GM18861 (cell line): ENCODE measurements around the gene GNRHR.
"Not testable (repeated sequence)": the region's sequence is repeated elsewhere in the genome, so short reads cannot be mapped to it uniquely, and the experiment has no call there.

Experiments
- ATAC-seq: cut with Tn5 transposase; IDR thresholded peaks from one replicate; pipeline ENCODE4 v1.9.1; 2021; ENCODE audit not compliant: unreplicated experiment

Gene GNRHR, protein sequence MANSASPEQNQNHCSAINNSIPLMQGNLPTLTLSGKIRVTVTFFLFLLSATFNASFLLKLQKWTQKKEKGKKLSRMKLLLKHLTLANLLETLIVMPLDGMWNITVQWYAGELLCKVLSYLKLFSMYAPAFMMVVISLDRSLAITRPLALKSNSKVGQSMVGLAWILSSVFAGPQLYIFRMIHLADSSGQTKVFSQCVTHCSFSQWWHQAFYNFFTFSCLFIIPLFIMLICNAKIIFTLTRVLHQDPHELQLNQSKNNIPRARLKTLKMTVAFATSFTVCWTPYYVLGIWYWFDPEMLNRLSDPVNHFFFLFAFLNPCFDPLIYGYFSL

DNA sequence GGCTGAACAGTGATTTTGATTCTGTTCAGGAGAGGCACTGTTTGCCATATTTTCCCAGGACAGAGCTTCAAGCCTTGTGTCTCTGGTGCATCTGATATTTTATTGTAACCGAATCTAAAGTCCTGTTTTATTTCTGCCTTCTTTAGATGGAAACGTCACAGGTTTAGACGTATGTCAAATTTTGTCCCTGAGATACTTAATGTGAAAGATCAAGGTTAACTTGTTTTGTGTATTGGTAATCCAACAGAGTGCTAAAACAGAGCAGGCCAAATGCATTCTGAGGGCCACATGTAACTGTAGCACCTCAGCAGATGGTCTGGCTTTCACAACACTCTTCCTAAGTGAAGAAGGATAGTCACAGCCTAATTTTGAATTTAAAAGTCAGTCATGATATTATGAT, at the start of gene GNRHR:
Gene GNRHR, minus strand, starts transcription at position 101 of the 400 bp plus-strand sequence. Its CDS starts 53 bp downstream, at position 48.
- no peak for ATAC-seq

DNA sequence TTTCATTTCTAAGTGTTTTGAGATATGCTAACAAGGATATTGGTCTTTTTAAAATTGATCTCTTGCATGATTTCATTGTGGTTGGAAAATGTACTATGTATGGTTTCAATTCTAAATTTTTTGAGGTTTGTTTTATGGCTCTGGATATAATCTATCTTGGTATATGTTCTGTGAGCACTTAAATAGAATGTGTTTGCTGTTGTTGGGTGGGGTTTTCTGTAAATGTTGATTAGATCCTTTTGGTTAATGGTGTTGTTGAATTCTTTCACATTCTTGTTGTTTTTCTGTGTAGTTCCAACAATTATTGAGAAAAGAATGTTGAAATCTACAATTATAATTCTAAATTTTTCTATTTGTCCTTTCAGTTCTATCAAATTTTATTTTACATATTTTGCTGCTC, 42.6 kb upstream of the GNRHR start:
- ATAC-seq: no peak

DNA sequence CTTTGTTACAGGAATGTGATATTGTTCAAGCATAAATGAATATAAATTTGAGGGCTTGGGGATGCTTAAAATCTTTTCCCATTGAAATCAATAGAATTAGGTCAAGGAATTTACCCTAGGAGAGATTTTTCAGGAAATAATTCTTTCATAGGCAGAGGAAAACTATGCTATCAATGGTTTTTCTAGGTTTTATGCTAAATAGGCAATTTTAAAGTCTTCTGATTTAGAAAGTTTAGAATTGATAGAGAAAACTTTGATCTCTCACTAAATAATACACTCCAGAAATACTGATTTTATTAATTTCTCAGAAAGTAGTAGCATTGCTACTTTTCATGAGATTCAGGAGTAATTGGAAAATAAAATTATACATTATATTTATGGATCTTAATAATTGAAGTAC, 36.5 kb upstream of the GNRHR start:
- ATAC-seq: no peak

DNA sequence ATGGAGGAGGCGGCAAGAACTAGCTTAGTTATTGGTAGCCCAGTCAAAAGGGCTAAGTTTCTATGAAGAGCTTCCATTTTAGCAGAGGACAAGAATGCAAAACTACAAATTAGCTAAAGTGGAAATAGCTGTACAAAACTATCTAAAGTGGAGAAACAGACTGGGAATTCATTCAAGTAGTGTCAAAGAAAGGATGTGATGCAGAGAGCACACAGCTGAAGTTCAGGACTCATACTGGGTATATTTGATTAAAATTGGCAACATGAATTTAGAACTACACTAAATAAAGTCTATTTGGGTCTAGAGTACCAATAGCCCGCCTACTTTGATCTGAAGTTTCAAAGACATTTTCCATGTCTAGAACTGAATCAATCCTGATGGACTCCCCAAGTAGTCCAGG, 33.1 kb upstream of the GNRHR start:
- ATAC-seq: no peak

DNA sequence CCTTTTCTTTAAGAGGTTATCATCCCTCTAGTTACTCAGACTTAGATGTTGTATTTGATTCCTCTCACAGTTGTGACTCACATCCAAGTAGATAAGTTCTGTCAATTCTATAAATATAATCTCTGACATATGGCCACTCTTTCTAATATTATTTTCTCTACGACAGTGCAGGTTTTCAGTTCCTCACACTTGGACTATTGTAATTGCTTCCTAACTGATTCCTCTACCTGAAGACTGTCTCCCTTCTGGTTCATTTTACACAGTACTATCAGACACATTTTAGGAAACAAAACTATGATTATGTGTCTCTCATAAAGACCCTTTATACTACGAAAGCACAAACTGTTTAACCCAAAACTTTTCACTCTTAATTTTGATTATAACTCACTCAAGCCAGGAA, 31.3 kb upstream of the GNRHR start:
- ATAC-seq: no peak

DNA sequence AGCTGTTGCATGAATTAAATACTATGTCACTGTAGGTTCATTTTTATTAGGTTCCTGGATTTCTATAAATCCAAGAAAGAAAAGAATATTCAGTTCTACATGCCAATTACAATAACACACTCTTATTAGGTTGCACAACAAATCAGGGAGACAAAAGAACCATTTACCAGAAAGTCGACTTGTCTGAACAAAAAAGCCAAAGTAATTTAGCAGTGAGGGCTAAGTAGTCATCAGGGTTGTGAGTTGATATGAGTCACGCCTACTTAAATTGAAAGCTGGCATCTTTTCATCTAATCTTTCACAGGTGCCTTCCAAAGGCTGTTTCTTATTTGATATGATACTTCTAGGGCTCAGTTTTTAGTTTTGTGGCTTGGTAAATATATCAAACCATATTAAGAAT, 25.4 kb upstream of the GNRHR start:
- no peak for ATAC-seq

DNA sequence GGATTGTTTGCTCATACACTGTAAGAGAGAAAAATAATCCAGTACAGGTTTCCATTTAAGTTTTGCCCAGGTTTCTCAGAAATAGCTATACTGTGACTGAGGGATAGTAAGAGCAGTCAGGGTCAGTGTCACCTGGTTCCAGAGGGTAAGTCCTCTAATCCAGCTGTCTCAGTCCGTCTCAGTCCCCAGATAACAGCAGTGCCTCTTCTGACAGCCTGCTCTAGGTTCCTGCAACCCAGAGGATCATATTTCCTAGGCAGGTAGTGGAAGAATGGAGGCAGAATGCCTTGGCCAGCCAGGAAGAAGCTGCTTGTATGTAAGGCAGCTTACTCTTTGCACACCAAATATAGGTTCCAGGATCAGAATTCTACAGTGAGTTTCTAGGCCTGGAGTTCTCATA, 22.6 kb upstream of the GNRHR start:
- ATAC-seq: no peak

DNA sequence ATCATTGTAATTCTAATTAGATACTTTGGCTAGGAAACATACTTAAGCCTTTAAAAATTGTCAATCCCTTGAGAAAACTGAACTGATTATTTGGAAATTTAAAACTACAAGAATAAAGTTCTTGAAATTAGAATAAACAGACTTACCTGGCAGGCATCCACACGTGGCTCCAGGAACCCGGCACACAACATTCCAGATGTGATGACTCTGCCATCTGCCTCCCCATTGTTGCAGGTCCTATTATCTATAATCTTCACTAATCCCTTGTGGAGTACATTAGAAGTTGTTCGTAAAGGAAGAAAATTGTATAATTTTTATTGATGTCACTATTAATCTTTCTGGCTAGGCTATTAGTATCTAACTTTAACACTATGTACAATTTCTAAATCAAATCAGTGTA, 16.2 kb upstream of the GNRHR start:
- ATAC-seq: no peak

DNA sequence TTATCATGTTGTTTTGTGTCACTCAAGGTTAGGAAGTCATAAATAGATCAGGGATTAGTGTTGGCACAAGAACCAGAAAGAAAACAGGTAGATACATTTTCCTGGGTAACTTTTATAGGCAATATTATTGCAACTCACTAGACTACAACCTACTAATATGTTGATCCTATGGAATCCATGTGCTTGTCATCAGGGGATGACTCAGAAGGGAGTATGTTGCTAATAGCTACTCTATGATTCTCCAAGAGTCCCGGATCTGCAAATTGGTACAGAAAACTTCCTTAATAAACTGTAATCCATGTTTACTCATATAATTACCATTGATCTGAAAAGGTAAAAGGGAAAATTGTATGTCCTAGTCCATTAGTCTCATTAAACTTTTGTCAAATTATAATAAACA, 11.7 kb upstream of the GNRHR start:
- ATAC-seq: no peak

DNA sequence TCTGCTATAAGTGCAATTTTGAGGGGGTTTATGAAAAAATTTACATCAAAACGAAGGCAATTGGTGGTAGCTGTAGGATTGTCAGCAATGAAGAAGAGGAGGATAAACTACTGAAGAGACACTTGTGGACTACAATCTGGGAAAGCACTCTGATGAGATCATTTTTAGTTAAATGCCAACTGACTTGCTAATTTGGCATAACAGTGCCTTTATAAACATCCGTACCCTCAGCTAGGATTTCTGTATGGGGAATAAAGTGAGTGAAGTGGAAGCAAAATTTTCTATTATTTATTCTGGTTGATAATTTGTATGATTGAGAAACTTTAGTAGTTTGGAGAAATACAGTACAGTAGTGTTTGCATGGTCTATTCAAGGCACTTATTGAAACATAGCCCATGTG, 11.2 kb upstream of the GNRHR start:
- no peak for ATAC-seq

DNA sequence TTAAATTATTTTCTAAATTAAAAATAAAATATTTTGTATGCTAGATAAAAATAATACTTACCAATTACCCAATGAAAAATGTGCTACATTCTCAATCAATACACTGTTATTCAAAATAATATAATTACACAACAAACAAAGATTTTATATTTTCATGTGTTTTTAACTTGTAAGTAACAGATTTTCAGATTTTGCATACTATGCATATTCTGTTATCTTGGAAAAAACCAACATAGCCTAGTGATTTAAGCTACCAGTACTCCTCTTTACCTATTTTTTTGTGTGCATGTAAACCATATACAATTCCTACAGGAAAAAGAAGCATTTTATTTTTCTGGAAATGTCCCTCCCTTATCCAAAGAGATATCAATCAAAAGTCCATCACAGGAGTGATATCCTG, 10.0 kb upstream of the GNRHR start:
- no peak for ATAC-seq

DNA sequence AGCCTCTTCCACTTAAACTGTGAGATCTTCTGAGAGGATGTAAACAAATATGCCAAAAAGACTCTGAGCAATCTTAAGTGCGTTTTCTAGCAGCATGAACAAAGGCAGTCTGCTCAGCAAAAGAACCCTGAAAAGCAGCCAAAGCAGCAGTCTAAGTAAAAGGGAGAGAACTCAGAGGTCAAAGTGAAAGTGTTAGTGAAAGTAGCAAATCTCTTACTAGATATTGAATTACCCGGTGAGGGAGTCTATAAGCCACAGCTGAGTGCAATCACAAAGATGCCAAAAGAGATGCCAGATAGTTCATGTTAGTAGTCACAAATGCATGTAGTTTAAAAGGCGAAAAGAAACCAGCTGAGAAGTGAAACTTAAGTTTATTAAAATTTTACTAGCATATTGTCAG, 7.9 kb upstream of the GNRHR start:
- ATAC-seq: peak; percentile 99

DNA sequence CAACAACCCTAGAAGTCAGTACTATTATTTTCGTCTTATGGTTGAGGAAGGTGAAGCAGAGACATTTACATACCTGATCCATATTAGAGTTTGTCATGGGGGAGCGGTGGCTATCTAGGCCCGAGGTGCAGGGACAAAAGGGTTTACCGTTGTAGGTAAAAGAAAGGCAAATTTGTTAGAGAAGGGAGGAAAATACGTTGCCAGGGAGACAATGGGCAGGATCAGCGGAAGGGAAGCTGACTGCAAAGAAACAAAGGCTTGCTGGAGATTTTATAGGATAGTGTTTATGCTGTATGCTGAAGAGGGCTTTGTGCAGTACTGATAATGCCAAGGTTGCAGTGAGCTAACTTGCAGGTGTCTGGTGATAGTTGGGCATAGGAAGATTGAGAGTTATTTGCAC, 2.8 kb upstream of the GNRHR start:
- ATAC-seq: not testable (repeated sequence)

DNA sequence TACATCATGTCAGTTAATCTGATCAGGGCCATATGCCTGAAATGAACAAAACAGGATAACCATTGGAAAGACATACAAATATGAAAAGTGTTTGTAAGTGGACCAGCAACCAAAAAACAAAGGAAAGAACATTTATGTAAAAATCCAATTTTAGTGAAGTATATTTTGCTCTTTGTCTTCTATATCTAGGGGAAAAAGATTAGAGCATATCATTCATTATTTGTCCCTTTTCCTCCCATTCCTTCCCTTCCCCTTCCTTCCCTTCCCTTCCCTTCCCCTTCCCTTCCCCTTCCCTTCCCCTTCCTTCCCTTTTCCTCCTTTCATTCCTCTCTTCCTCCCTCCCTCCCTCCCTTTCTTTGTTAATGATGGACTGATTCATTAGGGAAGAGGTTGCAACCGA, 1.8 kb upstream of the GNRHR start:
- no peak for ATAC-seq

DNA sequence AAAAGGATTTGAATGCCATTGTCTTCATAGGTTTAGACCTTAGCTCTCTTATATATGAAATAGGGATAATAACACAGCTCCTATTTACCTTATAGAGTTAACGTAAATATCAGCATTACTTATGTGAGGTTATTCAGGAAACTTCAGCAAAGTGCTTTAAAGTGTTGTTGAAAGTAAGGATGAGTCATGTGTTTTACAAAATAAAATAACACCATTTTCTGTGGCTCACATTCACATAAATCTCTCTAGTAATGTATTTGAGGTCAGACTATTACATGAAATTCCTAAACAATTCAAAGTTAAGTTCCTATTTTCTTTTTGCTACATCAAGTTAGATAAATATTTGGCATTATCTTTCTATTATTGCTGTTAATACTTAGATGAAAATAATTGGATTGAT, 2.9 kb downstream of the GNRHR start:
- no peak for ATAC-seq

DNA sequence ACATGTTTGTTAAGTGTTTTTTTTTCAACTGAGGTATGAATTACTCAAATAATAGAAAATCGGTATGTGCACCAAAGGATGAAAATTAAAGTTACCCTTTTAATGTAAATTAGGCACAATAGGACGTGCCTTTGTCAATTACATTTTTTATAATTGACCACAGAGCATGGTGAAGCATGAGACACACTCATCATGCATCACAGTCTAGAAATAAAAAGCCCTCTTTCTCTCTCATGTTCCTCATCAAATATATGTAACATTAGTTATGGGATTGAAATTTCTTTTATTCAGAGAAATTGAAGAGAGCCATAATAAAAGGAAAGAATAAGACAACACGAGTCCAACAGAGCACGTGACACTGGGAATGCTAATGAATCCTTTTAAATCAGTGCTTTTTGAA, 3.5 kb downstream of the GNRHR start:
- ATAC-seq: no peak

DNA sequence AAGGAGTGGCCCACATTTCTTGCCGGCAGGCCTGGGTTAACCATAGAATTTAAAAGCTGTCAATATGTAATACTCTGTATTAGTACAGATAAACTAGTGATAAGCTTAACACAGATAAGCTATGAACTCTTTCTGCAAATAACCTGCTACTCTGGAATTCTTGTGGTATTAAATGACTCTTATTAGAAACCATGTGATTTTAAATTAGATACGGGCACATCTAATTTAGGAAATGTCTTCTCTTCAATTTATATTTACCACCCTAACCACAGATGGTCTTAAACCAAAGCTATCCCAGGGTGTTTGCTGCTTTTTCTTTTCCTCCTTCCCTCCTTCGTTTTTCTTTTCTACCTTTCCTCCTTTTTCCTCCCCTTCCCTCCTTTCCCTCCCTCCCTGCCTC, 4.9 kb downstream of the GNRHR start:
- no peak for ATAC-seq

DNA sequence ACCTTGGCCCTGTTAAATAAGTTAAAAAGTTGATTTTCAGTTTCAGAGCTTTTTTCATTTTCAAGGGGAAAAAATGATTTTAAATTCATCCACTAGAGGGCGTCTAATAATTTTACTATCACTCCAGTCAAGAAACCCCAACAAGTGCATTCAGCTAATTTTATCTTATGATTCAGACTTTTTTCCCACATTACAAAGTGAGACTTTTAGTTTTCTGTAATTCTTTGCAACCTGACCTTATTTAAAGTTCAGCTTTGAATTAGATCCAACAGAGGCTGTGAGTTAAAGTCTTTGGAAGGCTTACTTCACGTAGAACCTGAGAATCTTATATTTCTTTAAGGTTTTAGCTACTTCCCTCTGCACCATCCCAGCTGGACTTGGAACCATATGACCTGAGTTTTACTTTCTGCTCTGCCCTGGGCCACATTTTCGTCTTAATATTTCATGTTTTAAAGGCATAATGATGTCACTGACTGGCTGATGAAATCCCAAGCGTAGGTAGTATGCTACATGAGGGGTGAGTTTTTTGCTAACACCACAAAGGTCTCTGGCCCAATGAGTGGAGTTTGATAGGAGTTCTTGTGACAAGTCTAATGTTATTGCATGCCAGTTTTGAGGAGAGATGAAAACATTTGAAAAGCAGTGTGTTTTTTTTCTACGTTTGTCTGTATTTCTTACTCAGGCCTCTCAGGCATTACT, 7.2 kb downstream of the GNRHR start:
- peak; percentile 60 for ATAC-seq

DNA sequence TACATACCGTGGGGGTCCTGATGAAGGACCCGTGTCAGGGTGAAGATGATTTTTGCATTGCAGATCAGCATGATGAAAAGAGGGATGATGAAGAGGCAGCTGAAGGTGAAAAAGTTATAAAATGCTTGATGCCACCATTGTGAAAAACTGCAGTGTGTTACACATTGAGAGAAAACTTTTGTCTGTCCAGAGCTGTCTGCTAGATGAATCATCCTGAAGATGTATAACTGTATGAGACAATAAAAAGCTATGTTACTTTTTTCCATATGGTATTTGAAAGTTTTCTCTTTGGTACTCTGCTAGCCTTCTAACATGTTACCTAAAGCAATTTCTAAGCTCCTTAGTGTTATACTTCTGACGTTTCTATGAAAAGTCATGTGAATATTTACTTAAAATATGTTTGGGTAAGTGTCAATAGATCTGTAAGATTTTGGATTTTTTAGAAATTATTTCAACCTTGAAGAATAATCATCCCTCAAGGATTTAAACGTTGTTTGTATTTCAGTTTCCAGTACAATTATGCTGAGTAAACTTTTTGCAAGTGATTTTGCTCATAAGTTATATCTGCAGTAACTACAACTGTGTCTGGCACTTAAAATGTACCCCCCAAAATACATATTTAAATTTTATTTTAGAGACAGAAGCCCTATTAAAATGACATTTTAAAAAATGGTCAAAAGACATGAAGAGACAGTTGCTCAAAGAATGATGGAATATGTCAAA, 9.5 kb downstream of the GNRHR start:
- no peak for ATAC-seq

DNA sequence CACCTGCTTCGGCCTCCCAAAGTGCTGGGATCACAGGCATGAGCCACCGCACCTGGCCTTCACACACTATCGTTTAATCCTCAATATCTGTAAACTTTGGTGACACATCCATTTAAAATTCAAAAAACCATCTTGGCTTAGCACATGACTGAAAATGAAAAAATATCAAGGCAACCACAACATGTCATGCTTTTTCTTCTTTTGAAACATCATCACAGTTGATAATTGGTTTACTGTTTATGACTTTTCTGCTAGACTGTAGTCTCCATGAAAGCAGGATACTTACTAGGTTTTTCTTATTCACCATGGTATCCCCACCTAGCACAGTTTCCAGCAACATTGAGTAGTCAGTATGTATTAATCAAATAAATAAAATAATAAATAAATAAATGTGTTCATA, 11.0 kb downstream of the GNRHR start:
- no peak for ATAC-seq

DNA sequence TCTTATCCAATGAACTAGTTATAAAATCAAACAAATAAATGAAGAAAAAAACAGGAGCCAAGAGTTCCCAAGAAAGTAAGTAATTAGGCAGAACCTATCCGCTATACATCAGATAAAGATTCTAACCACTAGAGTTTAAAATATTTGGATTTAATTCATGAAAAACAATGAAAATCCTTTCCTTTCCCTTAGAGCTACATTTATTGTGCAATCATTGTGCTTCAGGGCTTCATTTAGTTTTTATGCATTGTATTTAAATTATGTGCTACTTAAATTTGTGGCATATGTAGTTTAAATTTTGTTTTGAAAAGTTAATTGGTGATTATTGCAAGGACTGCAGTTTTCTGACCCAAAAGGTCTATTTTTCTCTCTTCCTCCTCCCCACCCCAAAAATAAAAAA, 17.9 kb downstream of the GNRHR start:
- no peak for ATAC-seq

DNA sequence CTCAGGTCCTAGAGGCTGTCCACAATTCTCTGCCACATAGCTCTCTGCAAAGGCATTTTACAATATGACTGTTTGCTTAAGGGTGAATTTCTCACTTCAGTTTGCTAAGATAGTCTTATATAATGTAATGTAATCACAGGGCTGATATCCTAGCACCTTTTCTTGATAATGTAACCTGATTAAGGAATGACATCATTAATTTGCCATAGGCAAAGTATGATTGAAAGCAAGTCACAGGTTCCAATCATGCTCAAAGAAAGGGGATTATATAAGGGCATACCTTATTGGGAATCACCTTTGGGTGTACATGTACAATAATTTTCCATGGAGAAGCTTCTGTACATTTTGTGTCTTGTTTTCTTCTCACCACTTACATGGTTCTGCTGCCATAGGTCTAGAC, 18.9 kb downstream of the GNRHR start:
- ATAC-seq: no peak
